GM12878 (cell line): ENCODE data around the gene LRRC75B. TPM values are rescaled to one million over a fixed set of nuclear protein-coding genes. Genes with fewer than 3 reads are reported as not detected.

Source experiments
- ATAC-seq: fragments of 200-7000 bp; cut with Tn5 transposase; 3 replicates; pipeline ENCODE4 v1.9.1; 2020; ENCODE audit warnings: mild to moderate bottlenecking, moderate library complexity
- BruUV-seq: library from RNA; stranded (reverse); fragments of 400-500 nt; replicated peaks from 2 replicates; lab custom pipeline; 2021; lab: Mats Ljungman, UMichigan
- CTCF ChIA-PET: fragments of 300-600 bp; sonication (Branson Sonifier 250); formaldehyde crosslinking; extraction: SDS; loops from one replicate; lab custom pipeline; 2021; ENCODE audit warnings: inconsistent platforms; lab: Yijun Ruan, JAX
- POLR2A ChIA-PET: fragments of 350-600 bp; formaldehyde crosslinking; extraction: SDS; loops from one replicate; lab custom pipeline; 2021; ENCODE audit warnings: inconsistent platforms; lab: Charles Lee
- RAD21 ChIA-PET: fragments of 300-600 bp; sonication (Branson Sonifier 250); formaldehyde crosslinking; loops from one replicate; lab custom pipeline; 2023; ENCODE audit warnings: antibody characterized with exemption; ENCODE audit not compliant: unreplicated experiment; lab: Charles Lee
- SMC1A ChIA-PET: fragments of 300-600 bp; sonication (Branson Sonifier 250); formaldehyde crosslinking; loops from one replicate; lab custom pipeline; 2023; ENCODE audit not compliant: unreplicated experiment, uncharacterized antibody; lab: Charles Lee
- DNase-seq: peaks from one replicate; pipeline ENCODE4 v3.0.0-alpha.2; 2011; ENCODE audit warnings: low read depth, low spot score
- FAIRE-seq: peaks from 3 replicates; lab custom pipeline; 2011; peaks lifted over from hg19 to GRCh38; lab: Jason Lieb, UNC
- H2AFZ ChIP-seq: 2 replicates; pipeline ENCODE4 v1.6.0; 2011; ENCODE audit warnings: low read depth, low read length, control low read depth; ENCODE audit not compliant: control insufficient read depth
- H3K27ac ChIP-seq: 2 replicates; pipeline ENCODE4 v1.5.1; 2011; ENCODE audit warnings: control low read depth; ENCODE audit not compliant: control insufficient read depth, insufficient read depth
- H3K27me3 ChIP-seq, 2 experiments: replicated peaks in 1 of 2; 2 replicates each; pipeline versions ENCODE4 v1.6.0 to v1.6.1; 2011; ENCODE audit warnings: low read length in 1 of 2; ENCODE audit not compliant: control insufficient read depth in 2 of 2, insufficient read depth in 2 of 2
- H3K36me3 ChIP-seq, 2 experiments: 2 replicates each; pipeline ENCODE4 v1.5.1; 2011; ENCODE audit warnings: low read length in 1 of 2; ENCODE audit not compliant: control insufficient read depth in 2 of 2, insufficient read depth in 2 of 2
- H3K4me1 ChIP-seq: 2 replicates; pipeline ENCODE4 v1.6.1; 2011; ENCODE audit warnings: mild to moderate bottlenecking, low read length, moderate library complexity, mixed read lengths; ENCODE audit not compliant: control insufficient read depth, insufficient read depth
- H3K4me2 ChIP-seq: 2 replicates; pipeline ENCODE4 v1.6.0; 2011; ENCODE audit warnings: control low read depth; ENCODE audit not compliant: control insufficient read depth, insufficient read depth
- H3K4me3 ChIP-seq: fragments of 200-600 bp; sonication (generic); 2 replicates; pipeline ENCODE4 v1.5.1; 2016
- H3K79me2 ChIP-seq: 2 replicates; pipeline ENCODE4 v1.6.0; 2011; ENCODE audit warnings: low read length; ENCODE audit not compliant: control insufficient read depth, insufficient read depth
- H3K9ac ChIP-seq: 2 replicates; pipeline ENCODE4 v1.8.0; 2011; ENCODE audit warnings: low read length, control low read depth, mixed read lengths; ENCODE audit not compliant: control insufficient read depth, insufficient read depth
- H3K9me3 ChIP-seq: replicated peaks from 3 replicates; pipeline ENCODE4 v1.5.1; 2011; ENCODE audit warnings: mild to moderate bottlenecking, low read length; ENCODE audit not compliant: control insufficient read depth, insufficient read depth
- H4K20me1 ChIP-seq: 2 replicates; pipeline ENCODE4 v1.6.0; 2011; ENCODE audit not compliant: control insufficient read depth, insufficient read depth
- WGBS: methylation state at CpG from one replicate; pipeline ENCODE4 v1.1.6; 2016; ENCODE audit warnings: low lambda C conversion rate; ENCODE audit not compliant: insufficient replicate concordance, insufficient coverage; ENCODE audit errors: missing lambda C conversion rate; 5-methylcytosine and 5-hydroxymethylcytosine counted together
- in situ Hi-C: fragments of 300-500 bp; cut with MboI; formaldehyde crosslinking; loops from 9 replicates; pipeline ENCODE4 v1.14.3; 2018; ENCODE audit warnings: mixed read lengths
- intact Hi-C: fragments of 100-400 bp; cut with micrococcal nuclease; formaldehyde crosslinking; loops from one replicate; pipeline ENCODE4 v1.14.2; 2022; ENCODE audit not compliant: unreplicated experiment
- polyA plus RNA-seq, 11 experiments: library from polyadenylated mRNA; depleted of rRNA in 4 of 11; unstranded in 6 of 11; stranded (reverse) in 5 of 11; fragments of >200 nt; fragmentation: Nextera tagmentation in 4 of 11; fragmentation: Illumina TruSeq in 1 of 11; extraction: Ambion mirVana in 4 of 11; extraction: Trizol in 1 of 11; gene quantifications; 1 replicate in 1 of 11; 2 replicates in 10 of 11; pipeline versions ENCODE4 v1.2.1 to v1.2.3, GENCODE V29; 2011 to 2016; ENCODE audit warnings: inconsistent platforms in 2 of 11, missing spikeins in 2 of 11, low read depth in 1 of 11
- total RNA-seq, 4 experiments: library from RNA; depleted of rRNA in 3 of 4; stranded (reverse); fragments of >200 nt in 3 of 4; fragmentation: Illumina TruSeq in 1 of 4; extraction: Trizol in 1 of 4; gene quantifications; 2 replicates each; pipeline versions ENCODE4 v1.2.1 to v1.2.3, GENCODE V29; 2013 to 2021
- TF ChIP-seq, protein P1 (sequence below): fragments of 450-650 bp; IDR thresholded peaks from 2 replicates; pipeline ENCODE4 v1.6.1; 2016; ENCODE audit warnings: mild to moderate bottlenecking
- TF ChIP-seq, protein P2 (sequence below): IDR thresholded peaks from 2 replicates; pipeline ENCODE4 v1.6.1; 2011; ENCODE audit warnings: low read depth, low read length, improper control_type of control experiment, borderline replicate concordance

The LRRC75B gene
- total and polyA plus RNA-seq, 10 of the 15 experiments (the other 5 are each of a cell fraction or from before 2014, with no cell fraction given) = 0.09 to 0.98 (median 0.11) TPM; not detected in 3

DNA sequence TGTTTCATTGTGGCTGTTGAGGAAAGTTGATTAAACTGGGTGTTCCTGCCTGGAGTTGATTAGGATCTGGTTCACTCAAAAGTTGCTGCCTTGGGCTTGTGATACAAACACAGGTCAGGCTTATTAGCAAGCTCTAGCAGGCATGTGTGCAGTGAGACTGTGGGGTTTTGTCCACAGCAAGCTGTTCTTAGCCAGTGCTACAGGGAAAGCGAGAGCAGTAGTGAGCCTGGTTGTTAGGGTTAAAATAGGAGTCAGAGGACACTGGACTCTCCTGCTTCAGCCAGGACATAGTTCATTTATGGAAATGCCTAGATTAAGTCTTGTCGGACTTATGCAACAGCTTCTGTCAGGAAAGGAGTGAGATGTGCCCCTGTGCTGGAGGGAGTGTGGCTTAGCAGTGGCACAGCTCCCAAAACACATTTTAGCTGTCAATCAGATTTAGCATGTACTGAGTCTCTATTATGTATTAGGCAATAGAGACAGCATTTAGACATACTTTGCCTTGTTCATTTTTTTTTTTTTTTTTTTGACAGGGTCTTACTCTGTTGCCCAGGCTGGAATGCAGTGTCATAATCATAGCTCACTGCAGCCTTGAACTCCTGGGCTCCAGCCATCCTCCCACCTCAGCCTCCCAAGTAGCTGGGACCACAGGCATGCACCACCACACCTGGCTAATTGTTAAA is 28.4 kb downstream of the LRRC75B start:
- Histone ChIP-seq H3K4me1 (no peaks in the 10 kb centered on the region), H3K4me3 (no peak overlapping the region), H3K27ac (no peak overlapping the region), H3K4me2 (no peak overlapping the region), H3K9me3 (no peaks in the 10 kb centered on the region), H3K9ac (no peak overlapping the region), H3K36me3 (peaks cover 20% of the 10 kb centered on the region in 2 experiments), H4K20me1 (peaks cover 3% of the 10 kb centered on the region; the same call in 1 of the 2 replicates), H3K27me3 (no peaks in the 10 kb centered on the region), H2AFZ (no peak overlapping the region), H3K79me2 (peaks cover 52% of the 10 kb centered on the region)
- in situ Hi-C loops (no loop called here), intact Hi-C loops (no loop called here)
- BruUV-seq = no TSS peak
- WGBS = 97% methylated on average over 2 of the region's 2 CpGs
- DNase-seq (no peak), FAIRE-seq (no peak), ATAC-seq (no peak)
- TF ChIP-seq, protein P1, sequence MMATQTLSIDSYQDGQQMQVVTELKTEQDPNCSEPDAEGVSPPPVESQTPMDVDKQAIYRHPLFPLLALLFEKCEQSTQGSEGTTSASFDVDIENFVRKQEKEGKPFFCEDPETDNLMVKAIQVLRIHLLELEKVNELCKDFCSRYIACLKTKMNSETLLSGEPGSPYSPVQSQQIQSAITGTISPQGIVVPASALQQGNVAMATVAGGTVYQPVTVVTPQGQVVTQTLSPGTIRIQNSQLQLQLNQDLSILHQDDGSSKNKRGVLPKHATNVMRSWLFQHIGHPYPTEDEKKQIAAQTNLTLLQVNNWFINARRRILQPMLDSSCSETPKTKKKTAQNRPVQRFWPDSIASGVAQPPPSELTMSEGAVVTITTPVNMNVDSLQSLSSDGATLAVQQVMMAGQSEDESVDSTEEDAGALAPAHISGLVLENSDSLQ = peak; percentile 47
- TF ChIP-seq, protein P2, sequence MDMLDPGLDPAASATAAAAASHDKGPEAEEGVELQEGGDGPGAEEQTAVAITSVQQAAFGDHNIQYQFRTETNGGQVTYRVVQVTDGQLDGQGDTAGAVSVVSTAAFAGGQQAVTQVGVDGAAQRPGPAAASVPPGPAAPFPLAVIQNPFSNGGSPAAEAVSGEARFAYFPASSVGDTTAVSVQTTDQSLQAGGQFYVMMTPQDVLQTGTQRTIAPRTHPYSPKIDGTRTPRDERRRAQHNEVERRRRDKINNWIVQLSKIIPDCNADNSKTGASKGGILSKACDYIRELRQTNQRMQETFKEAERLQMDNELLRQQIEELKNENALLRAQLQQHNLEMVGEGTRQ = no peak
- ChIA-PET SMC1A (interaction anchor here (0.9 to 3.4 kb wide), 3 partner anchors 9 to 12 kb away, joined by 4 to 11 read pairs (median 4); partner anchors contain the start of gene GUCD1), POLR2A (interaction anchor here (0.5 to 6.6 kb wide), 6 partner anchors 9 to 57 kb away, joined by 3 to 42 read pairs (median 4); partner anchors contain the start of genes GUCD1 and SNRPD3), RAD21 (interaction anchor here (1.1 to 2.0 kb wide), 2 partner anchors 11 to 43 kb away, joined by 3 to 8 read pairs; no protein-coding TSS in a partner anchor), CTCF (no interaction called here)
